Measurements from ENCODE around the gene PDE4C.
"Not testable (repeated sequence)": the region's sequence is repeated elsewhere in the genome, so short reads cannot be mapped to it uniquely, and the experiment has no call there.

PDE4C gene

GRCh38 chr19:18211683-18212082 is 14.6 kb downstream of the PDE4C start:
- no peak for DNase-seq
- H3K9me3 ChIP-seq: no peaks in the 10 kb centered on the region
- H3K4me1 ChIP-seq: no peaks in the 10 kb centered on the region
- TF ChIP-seq, protein P1, sequence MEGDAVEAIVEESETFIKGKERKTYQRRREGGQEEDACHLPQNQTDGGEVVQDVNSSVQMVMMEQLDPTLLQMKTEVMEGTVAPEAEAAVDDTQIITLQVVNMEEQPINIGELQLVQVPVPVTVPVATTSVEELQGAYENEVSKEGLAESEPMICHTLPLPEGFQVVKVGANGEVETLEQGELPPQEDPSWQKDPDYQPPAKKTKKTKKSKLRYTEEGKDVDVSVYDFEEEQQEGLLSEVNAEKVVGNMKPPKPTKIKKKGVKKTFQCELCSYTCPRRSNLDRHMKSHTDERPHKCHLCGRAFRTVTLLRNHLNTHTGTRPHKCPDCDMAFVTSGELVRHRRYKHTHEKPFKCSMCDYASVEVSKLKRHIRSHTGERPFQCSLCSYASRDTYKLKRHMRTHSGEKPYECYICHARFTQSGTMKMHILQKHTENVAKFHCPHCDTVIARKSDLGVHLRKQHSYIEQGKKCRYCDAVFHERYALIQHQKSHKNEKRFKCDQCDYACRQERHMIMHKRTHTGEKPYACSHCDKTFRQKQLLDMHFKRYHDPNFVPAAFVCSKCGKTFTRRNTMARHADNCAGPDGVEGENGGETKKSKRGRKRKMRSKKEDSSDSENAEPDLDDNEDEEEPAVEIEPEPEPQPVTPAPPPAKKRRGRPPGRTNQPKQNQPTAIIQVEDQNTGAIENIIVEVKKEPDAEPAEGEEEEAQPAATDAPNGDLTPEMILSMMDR (IDR thresholded peaks at IDR 0.05): no peak
- no peak overlapping the region for H3K27ac ChIP-seq
- no peak overlapping the region for H3K4me3 ChIP-seq
- peaks cover 0 to 4% of the 10 kb centered on the region in 2 donors for H3K27me3 ChIP-seq
- no peaks in the 10 kb centered on the region for H3K36me3 ChIP-seq
- intact Hi-C loops (cut with DNase I; ENCODE audit: low total_unique reads): loop anchor here (2.0 kb wide), 1 partner anchor 39 kb away; no protein-coding TSS in a partner anchor

- H3K4me3 ChIP-seq, DNase-seq: not testable (repeated sequence)
Observed at GRCh38 chr19:18209912-18210311, 16.3 kb downstream of the PDE4C start.

GRCh38 chr19:18208098-18208951 is 17.9 kb downstream of the PDE4C start:
- Histone ChIP-seq H3K4me3 (no peak overlapping the region), H3K27ac (no peak overlapping the region), H3K4me1 (peaks cover 0 to 13% (median 7%) of the 10 kb centered on the region in 4 donors), H3K36me3 (no peaks in the 10 kb centered on the region), H3K9me3 (no peaks in the 10 kb centered on the region), H3K27me3 (peaks cover 0 to 4% of the 10 kb centered on the region in 2 donors)
- DNase-seq: no peak
- intact Hi-C loops (cut with DNase I; ENCODE audit: low total_unique reads): loop anchor here (5.0 kb wide), 1 partner anchor 114 kb away; the partner anchor contains the start of gene LSM4
- TF ChIP-seq, protein P1 (IDR thresholded peaks at IDR 0.05): peak in 1 of 2 experiments; percentile 59

More at GRCh38 chr19:18209912-18210311, 16.3 kb downstream of the PDE4C start:
- H3K4me1 ChIP-seq, H3K9me3 ChIP-seq, H3K27me3 ChIP-seq, H3K36me3 ChIP-seq, H3K27ac ChIP-seq: not testable (repeated sequence)
- intact Hi-C loops (cut with DNase I; ENCODE audit: low total_unique reads): loop anchor here (2.0 to 5.0 kb wide), 2 partner anchors 41 to 112 kb away; partner anchors contain the start of gene LSM4

DNA sequence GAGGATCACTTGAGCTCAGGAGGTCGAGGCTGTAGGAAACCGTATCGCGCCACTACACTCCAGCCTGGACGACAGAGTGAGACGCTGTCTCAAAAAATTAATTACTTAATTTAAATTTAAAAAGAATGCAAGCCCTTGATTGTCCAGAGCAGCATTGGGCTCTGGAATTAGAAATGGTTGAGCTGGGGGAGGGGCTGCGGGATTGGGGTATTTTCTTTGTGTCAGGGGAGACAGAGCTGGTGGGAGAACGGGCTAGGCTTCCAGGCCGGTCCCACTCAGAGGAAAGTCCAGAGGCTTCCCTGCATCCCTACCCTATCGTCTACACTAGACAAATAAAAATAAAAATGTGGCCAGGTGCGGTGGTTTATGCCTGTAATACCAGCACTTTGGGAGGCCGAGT is 20.2 kb downstream of the PDE4C start:
- H3K4me1 ChIP-seq: peaks cover 0 to 22% (median 14%) of the 10 kb centered on the region in 4 donors
- H3K36me3 ChIP-seq: no peaks in the 10 kb centered on the region
- peak overlapping the region in 1 of 2 donors; percentile 88 for H3K27ac ChIP-seq
- TF ChIP-seq, protein P1 (IDR thresholded peaks at IDR 0.05): no peak
- intact Hi-C loops (cut with DNase I; ENCODE audit: low total_unique reads): loop anchor here (5.0 kb wide), 1 partner anchor 116 kb away; the partner anchor contains the start of gene LSM4
- H3K9me3 ChIP-seq: no peaks in the 10 kb centered on the region
- H3K27me3 ChIP-seq: peaks cover 0 to 4% of the 10 kb centered on the region in 2 donors
- H3K4me3 ChIP-seq: no peak overlapping the region
- no peak for DNase-seq

DNA sequence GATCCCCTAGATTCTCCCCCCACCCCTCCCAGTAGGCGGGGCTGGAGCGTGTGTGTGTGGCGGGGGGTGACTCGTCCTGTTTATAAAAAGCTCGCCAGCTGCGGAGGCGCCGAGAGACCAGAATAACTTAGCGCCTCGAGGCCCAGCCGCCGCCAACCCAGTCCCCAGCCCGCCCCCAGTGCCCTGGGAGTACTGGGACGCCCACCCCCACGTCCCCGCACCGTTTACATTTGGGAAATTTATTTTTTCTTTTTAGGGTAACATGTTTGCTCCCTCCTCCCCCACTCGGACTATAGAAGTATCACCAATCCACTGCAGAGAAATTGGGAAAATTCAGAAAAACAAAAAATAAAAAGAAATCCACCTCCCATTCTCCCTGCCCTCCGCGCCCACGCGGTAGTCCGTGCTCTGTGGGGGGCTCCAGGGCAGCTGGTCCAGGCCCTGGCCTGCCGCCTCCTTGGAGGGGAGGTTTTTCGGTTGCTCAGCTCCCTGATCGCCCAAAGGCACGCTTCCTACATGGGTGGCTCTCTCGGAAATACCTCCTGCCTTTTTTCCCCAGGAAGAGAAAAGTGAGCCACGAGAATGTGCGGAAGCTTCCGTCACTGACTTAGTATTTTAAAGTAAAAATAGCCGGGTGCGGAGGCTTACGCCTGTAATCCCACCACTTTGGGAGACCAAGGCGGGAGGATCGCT is 20.9 kb downstream of the PDE4C start:
- H3K9me3 ChIP-seq: no peaks in the 10 kb centered on the region
- H3K4me1 ChIP-seq: peaks cover 0 to 22% (median 14%) of the 10 kb centered on the region in 4 donors
- H3K4me3 ChIP-seq: peak overlapping the region; percentile 51 to 72
- peak overlapping the region; percentile 88 to 92 for H3K27ac ChIP-seq
- intact Hi-C loops (cut with DNase I; ENCODE audit: low total_unique reads): loop anchor here (5.0 kb wide), 1 partner anchor 117 kb away; the partner anchor contains the start of gene LSM4
- H3K36me3 ChIP-seq: peaks cover 0 to 3% (median 0%) of the 10 kb centered on the region in 3 donors
- TF ChIP-seq, protein P1 (IDR thresholded peaks at IDR 0.05): no peak
- DNase-seq: peak; percentile 91 to 95
- peaks cover 0 to 4% of the 10 kb centered on the region in 2 donors for H3K27me3 ChIP-seq

All from tibial artery (tissue), 4 donors.